ENCODE results near the gene GALNT16. TPM values are rescaled to one million over a fixed set of nuclear protein-coding genes. Genes with fewer than 3 reads are reported as not detected.

GALNT16 gene
- total RNA-seq, 4 donors from 2014 or later = 2.5 to 11.3 (median 2.8) TPM

DNA sequence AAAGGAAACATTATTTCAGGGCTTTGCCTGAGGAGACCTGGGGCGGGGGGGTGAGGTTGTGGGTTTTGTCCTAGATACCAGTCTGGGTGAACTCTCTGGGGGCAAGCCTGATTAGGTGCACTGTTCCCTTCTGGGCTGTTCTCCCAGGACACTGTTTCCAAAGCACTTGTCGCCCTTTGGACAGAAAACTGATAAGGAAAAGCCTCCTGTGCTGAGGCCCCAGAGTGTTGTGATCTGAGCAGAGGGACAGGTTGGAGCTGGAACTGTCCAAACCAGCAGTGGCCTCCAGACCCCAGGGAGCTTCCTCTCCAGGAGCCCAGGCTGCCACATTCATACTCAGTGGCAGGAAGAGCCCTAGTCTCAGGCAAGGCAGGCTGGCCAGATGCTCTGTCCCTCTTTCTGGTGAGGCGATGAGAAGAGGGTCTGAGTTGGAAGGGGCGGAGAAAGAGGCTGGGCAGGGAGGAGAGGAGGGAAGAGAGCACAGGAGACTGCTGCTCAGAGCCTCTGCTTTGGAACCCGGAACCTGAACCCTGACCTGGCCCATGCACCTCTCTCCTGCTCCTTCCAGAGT lies 1.9 kb downstream of the GALNT16 start:
- Histone ChIP-seq H3K36me3 (no peaks in the 10 kb centered on the region), H3K9me3 (no peaks in the 10 kb centered on the region), H3K27me3 (peaks cover 73% of the 10 kb centered on the region), H3K4me3 (peak overlapping the region in 2 of 4 donors; percentile 49 to 57), H3K27ac (peak overlapping the region in 2 of 4 donors; percentile 21 to 26), H3K4me1 (peaks cover 6 to 32% (median 26%) of the 10 kb centered on the region in 4 donors)
- in situ Hi-C loops (cut with MboI; ENCODE audit: low pct_ligation_motif_present in 1 of 4, low pct_unique_long_range_greater_than_20kb in 1 of 4, low sequenced_read_pairs in 3 of 4) = no loop called here
- no peak for DNase-seq
- no peak for TF ChIP-seq POLR2AphosphoS5 (IDR thresholded peaks at IDR 0.05)
- TF ChIP-seq EP300 (IDR thresholded peaks at IDR 0.05; ENCODE audit: low read depth) = no peak
- no peak for TF ChIP-seq POLR2A (IDR thresholded peaks at IDR 0.05)
- TF ChIP-seq, protein P1, sequence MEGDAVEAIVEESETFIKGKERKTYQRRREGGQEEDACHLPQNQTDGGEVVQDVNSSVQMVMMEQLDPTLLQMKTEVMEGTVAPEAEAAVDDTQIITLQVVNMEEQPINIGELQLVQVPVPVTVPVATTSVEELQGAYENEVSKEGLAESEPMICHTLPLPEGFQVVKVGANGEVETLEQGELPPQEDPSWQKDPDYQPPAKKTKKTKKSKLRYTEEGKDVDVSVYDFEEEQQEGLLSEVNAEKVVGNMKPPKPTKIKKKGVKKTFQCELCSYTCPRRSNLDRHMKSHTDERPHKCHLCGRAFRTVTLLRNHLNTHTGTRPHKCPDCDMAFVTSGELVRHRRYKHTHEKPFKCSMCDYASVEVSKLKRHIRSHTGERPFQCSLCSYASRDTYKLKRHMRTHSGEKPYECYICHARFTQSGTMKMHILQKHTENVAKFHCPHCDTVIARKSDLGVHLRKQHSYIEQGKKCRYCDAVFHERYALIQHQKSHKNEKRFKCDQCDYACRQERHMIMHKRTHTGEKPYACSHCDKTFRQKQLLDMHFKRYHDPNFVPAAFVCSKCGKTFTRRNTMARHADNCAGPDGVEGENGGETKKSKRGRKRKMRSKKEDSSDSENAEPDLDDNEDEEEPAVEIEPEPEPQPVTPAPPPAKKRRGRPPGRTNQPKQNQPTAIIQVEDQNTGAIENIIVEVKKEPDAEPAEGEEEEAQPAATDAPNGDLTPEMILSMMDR (IDR thresholded peaks at IDR 0.05) = no peak
- intact Hi-C loops (cut with DNase I; ENCODE audit: low total_unique reads) = no loop called here
- WGBS, 2 donors (ENCODE audit: low coverage in 1 of 2) = 21% methylated on average over 5 of the region's 5 CpGs; no CpG with 5 or more reads in 1 of the 2 donors

DNA sequence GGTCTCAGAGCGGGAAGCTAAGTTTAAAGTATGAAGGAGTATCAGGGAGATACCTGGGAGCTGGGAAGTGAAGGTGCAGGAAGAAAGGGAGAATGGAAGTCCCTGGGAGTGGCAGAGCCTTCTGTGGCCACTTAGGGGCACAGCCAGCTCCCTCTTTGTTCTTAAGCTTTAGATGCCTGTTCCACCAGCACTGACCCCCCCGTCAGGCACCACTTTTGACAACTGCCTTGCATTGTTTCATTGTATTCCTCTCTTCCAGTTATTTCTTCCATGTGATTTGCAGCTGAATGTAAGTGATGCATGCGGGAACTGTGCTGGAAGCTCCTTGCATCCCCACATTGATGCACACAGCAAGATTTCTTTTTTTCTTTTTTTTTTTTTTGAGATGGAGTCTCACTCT lies 2.6 kb downstream of the GALNT16 start:
- Histone ChIP-seq H3K27me3 (peaks cover 67% of the 10 kb centered on the region), H3K4me1 (peaks cover 6 to 32% (median 26%) of the 10 kb centered on the region in 4 donors), H3K4me3 (no peak overlapping the region), H3K9me3 (no peaks in the 10 kb centered on the region), H3K36me3 (no peaks in the 10 kb centered on the region), H3K27ac (peak overlapping the region in 1 of 4 donors; percentile 5)
- WGBS, 2 donors (ENCODE audit: low coverage in 1 of 2) = 75 to 81% methylated on average over 2 to 3 of the region's 3 CpGs
- intact Hi-C loops (cut with DNase I; ENCODE audit: low total_unique reads) (no loop called here), in situ Hi-C loops (cut with MboI; ENCODE audit: low pct_ligation_motif_present in 1 of 4, low pct_unique_long_range_greater_than_20kb in 1 of 4, low sequenced_read_pairs in 3 of 4) (no loop called here)
- TF ChIP-seq POLR2A (IDR thresholded peaks at IDR 0.05) (no peak), EP300 (IDR thresholded peaks at IDR 0.05; ENCODE audit: low read depth) (no peak), POLR2AphosphoS5 (IDR thresholded peaks at IDR 0.05) (no peak)
- TF ChIP-seq, protein P1 (IDR thresholded peaks at IDR 0.05) = no peak
- no peak for DNase-seq

DNA sequence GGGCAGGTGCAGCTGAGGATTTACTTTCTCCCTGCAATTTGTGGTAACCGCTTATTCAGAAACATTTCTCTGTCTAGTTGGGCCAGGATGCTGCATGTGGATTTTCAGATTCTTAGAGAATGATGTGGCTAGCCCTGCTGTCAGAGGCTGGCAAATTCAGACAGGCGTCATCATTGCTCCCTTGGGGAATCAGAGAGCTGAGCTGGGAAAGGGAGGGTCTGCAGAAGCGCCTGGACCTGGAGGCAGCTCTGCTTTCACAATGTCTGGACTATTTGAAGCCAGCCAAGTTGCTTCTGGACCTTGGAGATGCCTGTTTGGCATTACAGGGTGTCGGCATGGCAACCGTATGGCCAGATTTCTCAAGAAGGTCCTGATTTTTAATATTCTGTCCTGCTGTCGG lies 3.4 kb downstream of the GALNT16 start:
- TF ChIP-seq POLR2AphosphoS5 (IDR thresholded peaks at IDR 0.05) (peak in 1 of 3 donors; percentile 17), EP300 (IDR thresholded peaks at IDR 0.05; ENCODE audit: low read depth) (no peak)
- in situ Hi-C loops (cut with MboI; ENCODE audit: low pct_ligation_motif_present in 1 of 4, low pct_unique_long_range_greater_than_20kb in 1 of 4, low sequenced_read_pairs in 3 of 4) (no loop called here), intact Hi-C loops (cut with DNase I; ENCODE audit: low total_unique reads) (no loop called here)
- Histone ChIP-seq H3K27ac (no peak overlapping the region), H3K36me3 (no peaks in the 10 kb centered on the region), H3K9me3 (no peaks in the 10 kb centered on the region), H3K4me1 (peaks cover 6 to 32% (median 26%) of the 10 kb centered on the region in 4 donors), H3K27me3 (peaks cover 59% of the 10 kb centered on the region), H3K4me3 (no peak overlapping the region)
- peak; percentile 18 for DNase-seq
- WGBS, 2 donors (ENCODE audit: low coverage in 1 of 2) = 60 to 82% methylated on average over 1 to 6 of the region's 6 CpGs

DNA sequence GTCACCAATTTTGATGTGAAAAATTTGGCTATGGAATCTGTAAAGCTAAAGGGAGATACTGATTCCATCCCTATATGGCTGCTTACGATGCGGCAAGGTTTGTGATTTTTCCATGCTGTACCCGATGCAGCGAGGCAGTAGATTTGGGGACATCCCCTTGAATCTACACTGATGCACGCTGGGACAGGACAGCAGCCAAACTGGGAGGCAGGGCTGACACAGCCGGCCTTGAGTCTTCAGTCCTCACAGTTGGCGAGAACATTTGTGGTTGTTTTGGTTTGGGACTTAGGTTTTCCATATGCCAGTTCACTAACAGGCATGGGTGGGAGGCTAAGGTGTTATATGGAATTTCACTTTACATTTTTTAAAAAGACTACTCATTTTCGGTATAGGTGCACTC lies 3.8 kb downstream of the GALNT16 start:
- peaks cover 55% of the 10 kb centered on the region for H3K27me3 ChIP-seq
- H3K4me1 ChIP-seq = peaks cover 6 to 32% (median 26%) of the 10 kb centered on the region in 4 donors
- 67 to 100% methylated on average over 1 to 8 of the region's 8 CpGs for WGBS, 2 donors (ENCODE audit: low coverage in 1 of 2)

More for the DNA sequence above, 3.8 kb downstream of the GALNT16 start:
- Histone ChIP-seq H3K9me3 (no peaks in the 10 kb centered on the region), H3K36me3 (no peaks in the 10 kb centered on the region), H3K27ac (peak overlapping the region in 1 of 4 donors; percentile 23), H3K4me3 (no peak overlapping the region)
- TF ChIP-seq EP300 (IDR thresholded peaks at IDR 0.05; ENCODE audit: low read depth) (no peak), POLR2A (IDR thresholded peaks at IDR 0.05) (no peak), POLR2AphosphoS5 (IDR thresholded peaks at IDR 0.05) (no peak)
- TF ChIP-seq, protein P1 (IDR thresholded peaks at IDR 0.05) = no peak
- intact Hi-C loops (cut with DNase I; ENCODE audit: low total_unique reads) (no loop called here), in situ Hi-C loops (cut with MboI; ENCODE audit: low pct_ligation_motif_present in 1 of 4, low pct_unique_long_range_greater_than_20kb in 1 of 4, low sequenced_read_pairs in 3 of 4) (no loop called here)
- DNase-seq = no peak

Data from transverse colon (tissue), 4 donors.